GM12875 (cell line): ENCODE data around the gene CSNK1G2.
A peak's percentile ranks its signal among the peaks of the same experiment; 100 is the strongest.

Experiments used
- H3K4me3 ChIP-seq: one replicate; pipeline ENCODE4 v1.5.1; 2011; ENCODE audit warnings: low read depth, low read length, control low read depth
- TF ChIP-seq, protein P1 (sequence below): IDR thresholded peaks from 2 replicates; pipeline ENCODE4 v1.5.1; 2011; ENCODE audit warnings: low read depth, mild to moderate bottlenecking, control low read depth, inconsistent platforms, low read length, moderate library complexity, borderline replicate concordance; ENCODE audit not compliant: insufficient read depth

The CSNK1G2 gene

DNA sequence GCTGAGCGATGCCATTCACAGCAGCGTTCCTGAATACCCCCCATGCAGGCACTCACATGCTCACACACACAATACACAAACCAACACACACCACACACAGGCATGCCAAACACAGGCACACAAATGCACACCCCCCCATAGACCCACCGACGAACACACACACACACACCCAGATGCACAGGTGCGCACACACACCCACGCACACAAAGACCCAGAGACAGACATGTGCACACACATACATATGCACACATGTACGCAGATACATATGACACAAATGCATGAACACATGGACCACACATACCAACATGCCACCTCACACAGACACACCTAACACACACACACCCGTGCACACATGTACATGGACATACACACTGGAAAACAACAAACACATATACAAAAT is 7.0 kb upstream of the CSNK1G2 start:
- TF ChIP-seq, protein P1, sequence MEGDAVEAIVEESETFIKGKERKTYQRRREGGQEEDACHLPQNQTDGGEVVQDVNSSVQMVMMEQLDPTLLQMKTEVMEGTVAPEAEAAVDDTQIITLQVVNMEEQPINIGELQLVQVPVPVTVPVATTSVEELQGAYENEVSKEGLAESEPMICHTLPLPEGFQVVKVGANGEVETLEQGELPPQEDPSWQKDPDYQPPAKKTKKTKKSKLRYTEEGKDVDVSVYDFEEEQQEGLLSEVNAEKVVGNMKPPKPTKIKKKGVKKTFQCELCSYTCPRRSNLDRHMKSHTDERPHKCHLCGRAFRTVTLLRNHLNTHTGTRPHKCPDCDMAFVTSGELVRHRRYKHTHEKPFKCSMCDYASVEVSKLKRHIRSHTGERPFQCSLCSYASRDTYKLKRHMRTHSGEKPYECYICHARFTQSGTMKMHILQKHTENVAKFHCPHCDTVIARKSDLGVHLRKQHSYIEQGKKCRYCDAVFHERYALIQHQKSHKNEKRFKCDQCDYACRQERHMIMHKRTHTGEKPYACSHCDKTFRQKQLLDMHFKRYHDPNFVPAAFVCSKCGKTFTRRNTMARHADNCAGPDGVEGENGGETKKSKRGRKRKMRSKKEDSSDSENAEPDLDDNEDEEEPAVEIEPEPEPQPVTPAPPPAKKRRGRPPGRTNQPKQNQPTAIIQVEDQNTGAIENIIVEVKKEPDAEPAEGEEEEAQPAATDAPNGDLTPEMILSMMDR: no peak
- H3K4me3 ChIP-seq: no peak overlapping the region

DNA sequence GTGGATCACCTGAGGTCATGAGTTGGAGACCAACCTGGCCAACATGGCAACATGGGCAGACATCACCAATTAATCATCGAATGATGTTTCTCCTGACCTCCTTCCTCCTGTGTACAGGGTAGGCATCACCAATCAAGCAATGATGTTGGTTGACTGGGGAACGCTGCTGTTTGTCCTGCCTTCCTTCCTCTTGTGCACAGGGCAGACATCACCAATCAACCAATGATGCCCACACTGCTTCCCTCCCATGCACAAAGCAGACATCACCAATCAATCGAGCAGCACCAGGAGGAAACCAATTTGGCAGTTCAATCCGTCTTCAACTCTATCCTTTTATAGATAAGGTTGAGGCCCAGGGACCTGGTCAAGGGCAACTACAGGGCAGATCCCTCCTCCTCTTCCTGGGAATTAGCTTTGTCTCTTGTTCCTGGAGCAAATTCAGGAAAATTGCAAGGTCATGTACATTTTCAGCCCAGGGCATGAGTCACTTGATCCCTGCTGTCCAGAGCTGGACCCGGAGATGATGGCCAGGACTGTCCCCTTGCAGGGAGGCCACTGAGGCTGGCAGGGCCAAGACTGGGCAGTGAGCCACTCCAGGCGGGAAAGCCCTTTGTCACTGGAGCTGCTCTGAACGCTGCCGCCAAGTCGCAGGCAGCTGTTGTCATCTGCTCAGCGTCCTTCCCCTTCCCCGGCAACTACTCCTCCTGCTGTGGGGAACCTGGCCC is 5.3 kb upstream of the CSNK1G2 start:
- TF ChIP-seq, protein P1: no peak

DNA sequence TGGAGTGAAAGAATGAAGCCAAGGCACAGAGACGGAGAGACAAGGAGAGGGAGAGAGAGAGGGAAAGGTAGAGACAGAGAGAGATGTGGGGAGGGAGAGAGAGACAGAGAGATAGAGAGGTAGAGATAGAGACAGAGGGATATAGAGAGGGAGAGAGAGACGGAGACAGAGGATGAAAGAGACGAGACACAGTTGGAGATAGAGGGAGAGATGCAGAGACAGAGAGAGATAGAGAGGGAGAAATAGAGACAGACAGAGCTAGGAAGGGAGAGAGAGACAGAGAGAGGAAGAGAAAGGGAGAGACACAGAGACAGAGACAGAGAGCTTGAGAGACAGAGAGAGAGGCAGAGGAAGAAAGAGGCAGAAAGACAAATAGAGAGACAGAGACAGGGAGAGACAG is 4.5 kb upstream of the CSNK1G2 start:
- no peak overlapping the region for H3K4me3 ChIP-seq
- TF ChIP-seq, protein P1: no peak

More for the DNA sequence above, 5.3 kb upstream of the CSNK1G2 start:
- H3K4me3 ChIP-seq: no peak overlapping the region

DNA sequence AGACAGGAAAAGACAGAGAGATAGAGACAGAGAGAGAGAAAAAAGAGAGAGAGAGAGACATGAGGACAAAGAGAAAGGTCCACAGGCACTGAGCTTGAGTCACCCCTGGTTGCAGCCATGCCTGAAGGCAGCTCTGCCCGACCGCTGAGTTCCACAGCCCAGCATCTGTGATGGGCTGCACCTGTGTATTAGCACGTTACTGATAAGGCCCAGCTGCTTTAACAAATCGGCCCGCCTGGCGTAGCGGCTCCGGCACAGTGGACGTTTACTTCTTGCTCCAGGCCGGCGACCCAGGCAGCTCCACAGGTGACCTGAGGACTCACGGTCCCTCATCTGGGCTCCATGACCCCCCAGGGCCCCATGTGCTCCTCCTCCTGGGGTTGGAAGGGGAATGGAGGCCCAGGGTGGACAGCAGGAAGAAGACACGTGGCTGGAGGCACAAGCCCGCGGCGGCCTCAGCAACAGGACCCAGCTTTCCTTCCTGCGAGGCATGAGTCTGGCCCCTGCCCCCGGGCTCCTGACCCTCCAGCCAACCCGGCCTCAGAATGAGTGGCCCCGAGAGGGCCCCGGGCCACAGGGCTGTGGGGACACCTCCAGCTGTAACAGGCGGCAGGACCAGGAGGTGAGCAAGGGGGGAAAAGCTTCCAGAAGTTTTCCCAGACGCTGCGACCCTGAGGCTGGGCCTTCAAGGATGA is 3.9 kb upstream of the CSNK1G2 start:
- TF ChIP-seq, protein P1: no peak
- no peak overlapping the region for H3K4me3 ChIP-seq

DNA sequence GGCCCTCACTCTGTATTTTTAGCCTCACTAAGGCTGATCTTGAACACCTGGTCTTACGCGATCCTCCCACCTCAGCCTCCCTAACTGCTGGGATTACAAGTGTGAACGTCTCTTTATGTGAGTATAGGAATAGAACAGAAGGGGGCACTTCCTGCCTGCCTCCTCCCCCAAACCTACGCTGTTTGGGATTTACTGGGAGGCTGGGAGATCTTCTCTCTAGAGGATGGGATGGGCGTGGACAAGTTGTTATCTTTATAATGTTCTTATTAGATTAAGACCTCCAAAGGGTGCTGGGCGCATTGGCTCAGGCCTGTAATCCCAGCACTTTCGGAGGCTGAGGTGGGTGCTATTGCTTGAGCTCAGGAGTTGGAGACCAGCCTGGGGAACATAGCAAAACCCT is 2.9 kb upstream of the CSNK1G2 start:
- no peak overlapping the region for H3K4me3 ChIP-seq
- TF ChIP-seq, protein P1: no peak

DNA sequence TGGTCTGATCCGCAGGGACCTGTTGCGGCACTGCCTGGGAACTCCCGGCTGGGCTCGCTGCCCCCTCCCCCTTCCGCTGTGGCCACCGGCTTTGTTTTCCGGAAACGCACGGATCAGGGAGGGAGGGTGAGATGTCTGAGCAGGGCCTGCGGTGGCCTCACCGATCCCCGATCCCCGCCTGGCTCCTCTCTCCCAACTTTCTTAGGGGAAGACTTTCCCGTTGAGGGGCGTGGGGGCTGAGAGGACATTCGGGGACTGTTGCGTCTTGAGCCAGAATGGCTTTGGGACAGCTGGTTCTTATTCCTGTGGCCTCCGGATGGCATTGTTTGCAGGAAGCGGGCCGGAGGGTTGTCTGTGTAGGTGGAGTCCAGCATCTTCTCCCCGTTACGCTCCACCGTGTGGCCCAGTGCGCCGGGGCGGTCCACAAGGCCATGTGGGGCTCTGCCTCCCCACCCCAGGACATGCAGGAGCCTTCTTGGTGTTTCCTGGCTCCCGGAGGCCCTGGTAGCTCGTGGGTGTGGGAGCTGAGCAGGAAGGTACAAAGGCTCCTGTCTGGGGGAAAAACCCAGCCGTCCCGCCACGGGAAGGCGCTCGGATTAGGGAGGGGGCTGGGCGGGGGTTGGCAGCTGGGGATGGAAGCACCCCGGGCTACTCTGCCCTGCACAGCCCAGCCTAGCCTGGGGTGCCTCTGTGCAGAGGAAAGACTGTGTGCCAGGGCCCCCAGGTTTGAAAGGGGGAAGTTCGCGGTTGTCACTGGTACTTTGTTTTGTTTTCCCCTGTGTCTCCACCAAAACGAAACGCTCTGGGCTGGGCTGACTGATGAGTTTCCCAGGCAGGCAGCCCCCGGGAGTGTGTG is 1.3 kb downstream of the CSNK1G2 start:
- TF ChIP-seq, protein P1: no peak

More for the DNA sequence above, 1.3 kb downstream of the CSNK1G2 start:
- H3K4me3 ChIP-seq: peak overlapping the region; percentile 73
